GM19240 (cell line): ENCODE measurements around the gene FBXW11.
"Not testable (repeated sequence)": the region's sequence is repeated elsewhere in the genome, so short reads cannot be mapped to it uniquely, and the experiment has no call there.

Source experiments
- DNase-seq: peaks from one replicate; pipeline ENCODE4 v3.0.0; 2011; ENCODE audit warnings: low spot score; ENCODE audit not compliant: insufficient read length

The FBXW11 gene

DNA sequence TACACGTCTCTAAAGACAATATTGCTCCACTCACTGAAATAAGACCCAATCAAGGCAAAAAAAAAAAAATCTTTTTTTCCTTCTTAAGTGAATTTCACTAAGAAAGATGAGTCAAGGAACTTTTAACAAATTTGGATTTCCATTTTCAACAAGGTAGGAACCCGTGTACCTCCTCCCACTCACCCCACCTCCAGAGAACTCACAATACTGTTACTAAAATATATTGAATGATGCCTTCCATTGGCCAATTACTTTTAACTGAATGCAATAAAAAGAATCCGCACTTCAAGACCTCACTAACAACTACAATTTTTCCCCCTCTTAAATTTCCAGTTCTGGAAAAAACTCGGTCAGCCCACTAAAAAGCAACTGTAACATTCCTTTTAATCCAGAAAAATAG lies 50.7 kb downstream of the FBXW11 start:
- DNase-seq = no peak

DNA sequence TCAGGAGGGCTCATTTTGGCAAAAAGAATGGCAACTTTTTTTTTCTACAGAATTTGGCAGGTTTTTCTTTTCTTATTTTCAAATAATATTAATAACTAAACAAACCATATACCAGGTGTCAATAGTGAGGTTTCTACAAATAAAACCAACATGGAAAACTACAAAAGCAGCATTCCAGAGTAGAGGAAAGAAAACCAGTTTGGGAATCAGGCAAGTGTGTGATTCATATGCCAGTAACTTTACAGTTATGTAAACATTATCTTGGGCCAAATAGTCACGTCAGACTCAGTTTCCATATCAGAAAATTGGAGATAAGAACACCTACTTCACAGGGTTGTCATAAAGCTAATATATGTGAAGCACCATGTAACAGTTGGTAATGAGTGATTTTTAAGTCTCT lies 51.7 kb downstream of the FBXW11 start:
- no peak for DNase-seq

DNA sequence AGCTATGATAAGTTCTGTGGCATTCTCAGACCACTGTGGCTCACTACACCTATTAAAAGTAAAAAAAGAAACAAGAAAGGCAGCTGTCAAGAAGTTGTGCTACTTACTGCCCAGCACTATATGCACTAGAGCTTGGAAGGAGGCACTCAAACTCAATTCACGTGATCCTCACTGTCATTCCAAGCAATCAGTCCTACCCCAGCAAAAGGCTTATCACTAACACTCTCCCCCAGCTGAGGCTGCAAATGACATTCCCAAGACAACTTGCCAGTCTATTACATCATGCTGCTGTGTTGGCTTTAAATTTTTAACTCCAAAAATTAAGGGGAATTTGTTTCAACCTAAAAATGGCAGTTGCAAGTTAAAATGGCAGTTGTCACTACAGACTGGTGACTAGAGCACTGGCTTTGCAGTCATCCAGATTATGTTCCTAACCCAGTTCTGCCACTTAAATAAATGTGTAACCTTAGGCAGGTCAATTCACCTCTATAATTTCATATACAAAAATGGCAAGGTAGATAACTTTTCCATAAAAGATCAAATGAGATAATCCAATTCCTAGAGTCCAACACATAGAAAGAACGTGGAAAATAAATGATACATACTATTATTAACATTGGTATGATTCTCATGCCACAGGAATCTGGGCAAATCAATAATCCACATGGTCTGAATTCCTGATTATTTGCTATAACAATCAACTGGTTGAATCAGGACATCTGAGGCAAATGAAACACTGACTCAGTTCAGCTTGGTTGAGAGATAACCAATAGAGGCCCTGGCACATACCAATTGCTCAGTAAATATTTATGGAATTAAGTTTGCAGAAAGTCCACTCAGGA lies 52.4 kb downstream of the FBXW11 start:
- no peak for DNase-seq

DNA sequence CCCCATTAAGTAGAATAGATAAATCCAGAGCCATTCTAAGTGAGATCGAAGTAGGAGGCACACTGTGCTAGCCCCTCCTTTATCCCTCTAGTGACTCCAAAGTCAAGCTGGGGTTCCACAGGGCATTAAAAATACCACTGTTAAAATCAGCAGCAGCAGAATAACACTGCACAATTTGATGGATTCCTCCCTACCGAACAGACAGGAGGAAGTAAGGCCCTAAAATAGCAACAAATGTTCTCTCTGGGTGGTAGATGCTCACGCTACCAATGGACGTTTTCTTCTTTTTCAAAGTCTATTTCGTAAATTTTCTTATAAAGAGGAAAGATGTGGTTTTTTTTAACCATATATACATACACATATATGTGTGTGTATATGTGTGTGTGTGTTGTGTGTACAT lies 54.4 kb downstream of the FBXW11 start:
- DNase-seq = no peak

DNA sequence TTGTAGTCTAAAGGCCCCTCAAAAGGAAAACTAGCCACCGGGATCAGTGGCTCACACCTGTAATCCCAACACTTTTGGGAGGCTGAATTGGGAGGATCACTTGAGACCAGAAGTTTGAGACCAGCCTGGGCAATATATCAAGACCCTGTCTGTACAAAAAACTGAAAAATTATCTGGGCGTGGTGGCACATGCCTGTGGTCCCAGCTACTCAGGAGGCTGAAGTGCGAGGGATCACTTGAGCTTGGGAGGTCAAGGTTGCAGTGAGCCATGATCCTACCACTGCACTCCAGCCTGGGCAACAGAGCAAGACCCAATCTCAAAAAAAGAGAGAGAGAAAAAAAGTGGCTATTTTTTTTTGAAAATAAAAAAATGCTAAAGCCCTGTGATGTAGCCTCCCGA lies 55.2 kb downstream of the FBXW11 start:
- no peak for DNase-seq

DNA sequence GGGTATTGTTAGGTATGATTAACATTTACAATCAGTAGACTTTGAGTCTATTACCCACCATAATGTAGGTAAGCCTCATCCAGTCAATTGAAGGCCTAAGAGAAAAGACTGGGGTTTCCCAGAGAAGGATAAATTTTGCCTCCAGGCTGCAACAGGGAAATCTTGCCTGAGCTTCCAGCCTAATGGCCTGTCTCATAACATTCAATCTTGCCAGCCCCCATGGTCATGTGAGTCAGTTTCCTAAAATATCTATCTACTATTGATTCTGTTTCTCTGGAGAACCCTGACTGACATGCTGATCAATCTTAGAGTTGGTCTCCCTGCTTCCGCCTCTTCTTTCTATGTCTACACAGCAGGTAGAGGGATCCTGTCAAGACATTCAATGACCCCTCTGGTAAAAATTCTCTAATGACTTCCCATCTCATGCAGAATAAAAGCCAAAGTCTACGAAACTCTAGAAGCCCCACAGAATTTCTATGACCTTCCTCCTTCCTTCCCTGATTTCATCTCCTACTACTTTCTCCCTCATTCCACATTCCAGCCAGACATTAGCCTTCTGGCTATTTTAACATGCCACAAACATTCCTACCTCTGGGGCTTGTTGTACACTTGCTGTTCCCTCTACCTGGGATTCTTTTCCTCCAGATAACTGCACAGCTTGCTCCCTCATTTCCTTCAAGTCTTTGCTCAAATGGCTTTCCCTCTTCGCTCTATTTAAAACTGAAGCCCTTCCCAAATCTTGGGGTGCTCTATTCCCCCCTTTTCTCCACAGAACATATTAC lies 60.2 kb downstream of the FBXW11 start:
- no peak for DNase-seq

DNA sequence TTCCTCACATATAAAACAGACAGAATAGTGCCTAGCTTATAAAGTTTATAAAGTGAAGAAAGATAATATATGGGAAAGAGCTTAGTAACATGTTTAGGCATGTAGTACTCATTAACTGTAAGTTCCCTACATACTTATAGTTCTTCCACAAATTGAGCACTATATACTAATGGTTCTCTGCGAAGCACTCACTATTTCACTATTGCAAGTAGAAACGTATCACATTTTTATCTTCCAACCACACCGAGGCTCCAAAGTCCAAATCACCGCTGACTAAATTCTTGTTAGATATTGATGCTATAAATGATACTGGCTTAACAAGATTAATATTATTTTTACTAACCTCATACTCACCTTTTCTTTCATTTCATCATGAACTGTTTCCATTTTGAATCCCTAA lies 61.0 kb downstream of the FBXW11 start:
- DNase-seq = no peak

DNA sequence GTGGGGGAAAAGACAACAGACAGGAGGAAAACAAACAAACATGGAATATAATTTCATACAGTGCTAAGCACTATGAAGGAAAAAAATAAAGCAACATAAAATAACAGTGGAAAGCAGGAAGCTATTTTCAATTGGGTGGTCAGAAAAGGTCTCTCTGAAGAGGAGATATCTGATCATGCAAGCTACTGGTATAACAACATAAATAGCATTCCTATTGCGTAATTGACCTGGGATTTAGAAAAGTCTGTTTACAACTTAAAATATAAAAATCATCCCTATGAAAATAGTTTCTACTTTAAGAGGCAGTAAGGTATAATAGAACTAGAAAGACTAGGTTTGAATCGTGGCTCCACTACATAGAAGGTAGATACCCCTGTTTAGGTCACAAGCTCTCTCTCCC lies 61.4 kb downstream of the FBXW11 start:
- DNase-seq = no peak

DNA sequence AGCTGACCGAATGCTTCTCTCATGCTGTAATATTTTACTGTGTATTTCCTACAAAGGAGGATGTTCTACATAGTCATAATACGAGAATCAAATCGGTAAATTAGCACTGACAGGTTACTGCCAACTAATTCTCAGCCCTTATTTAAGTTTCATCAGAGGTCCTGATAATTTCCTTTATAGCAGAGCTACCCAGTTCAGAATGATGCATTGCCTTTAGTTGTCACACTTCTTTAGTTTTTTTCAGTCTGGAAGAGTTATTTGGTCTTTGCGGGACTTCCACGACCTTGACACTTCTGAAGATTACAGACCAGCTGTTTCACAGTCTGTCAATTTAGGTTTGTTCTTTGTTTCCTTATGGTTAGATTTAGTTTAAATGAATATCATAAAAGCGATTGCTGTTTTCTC lies 64.3 kb downstream of the FBXW11 start:
- not testable (repeated sequence) for DNase-seq

DNA sequence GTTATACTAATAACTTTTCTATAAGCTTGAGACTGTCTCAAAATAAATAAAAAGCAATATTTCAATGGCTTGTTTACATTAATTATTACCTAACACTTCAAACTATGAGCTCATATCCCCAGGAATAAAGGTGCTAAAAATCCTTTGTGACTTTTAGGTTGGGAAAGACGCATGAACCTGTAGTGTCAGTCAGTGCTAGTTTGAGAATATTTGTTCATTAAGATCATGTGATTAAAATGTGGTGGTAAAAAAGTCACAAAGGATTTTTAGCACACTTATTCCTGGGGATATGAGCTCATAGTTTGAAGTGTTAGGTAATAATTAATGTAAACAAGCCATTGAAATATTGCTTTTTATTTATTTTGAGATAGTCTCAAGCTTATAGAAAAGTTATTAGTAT lies 64.8 kb downstream of the FBXW11 start:
- DNase-seq = not testable (repeated sequence)

DNA sequence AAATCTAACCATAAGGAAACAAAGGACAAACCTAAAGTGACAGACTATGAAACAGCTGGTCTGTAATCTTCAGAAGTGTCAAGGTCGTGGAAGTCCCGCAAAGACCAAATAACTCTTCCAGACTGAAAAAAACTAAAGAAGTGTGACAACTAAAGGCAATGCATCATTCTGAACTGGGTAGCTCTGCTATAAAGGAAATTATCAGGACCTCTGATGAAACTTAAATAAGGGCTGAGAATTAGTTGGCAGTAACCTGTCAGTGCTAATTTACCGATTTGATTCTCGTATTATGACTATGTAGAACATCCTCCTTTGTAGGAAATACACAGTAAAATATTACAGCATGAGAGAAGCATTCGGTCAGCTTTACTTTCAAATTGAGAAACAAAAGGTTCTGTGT lies 65.2 kb downstream of the FBXW11 start:
- not testable (repeated sequence) for DNase-seq

DNA sequence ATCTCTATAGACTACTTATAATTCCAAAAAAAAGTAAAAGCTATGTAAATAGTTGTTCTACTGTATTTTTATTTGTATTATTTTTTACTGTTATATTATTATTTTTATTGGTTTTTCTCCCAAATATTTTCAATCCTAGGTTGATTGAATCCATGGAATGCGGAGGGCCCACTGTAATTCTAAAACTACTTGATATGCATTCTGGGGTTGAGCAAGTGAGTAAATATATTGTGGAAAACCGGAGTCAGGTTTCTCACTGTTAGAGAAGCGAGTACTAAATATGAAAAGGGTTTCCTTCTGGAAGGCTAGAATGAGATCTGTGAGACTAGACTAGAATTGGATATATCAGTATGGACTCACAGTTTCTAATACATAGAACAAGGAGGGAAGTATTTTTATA lies 66.5 kb downstream of the FBXW11 start:
- no peak for DNase-seq

DNA sequence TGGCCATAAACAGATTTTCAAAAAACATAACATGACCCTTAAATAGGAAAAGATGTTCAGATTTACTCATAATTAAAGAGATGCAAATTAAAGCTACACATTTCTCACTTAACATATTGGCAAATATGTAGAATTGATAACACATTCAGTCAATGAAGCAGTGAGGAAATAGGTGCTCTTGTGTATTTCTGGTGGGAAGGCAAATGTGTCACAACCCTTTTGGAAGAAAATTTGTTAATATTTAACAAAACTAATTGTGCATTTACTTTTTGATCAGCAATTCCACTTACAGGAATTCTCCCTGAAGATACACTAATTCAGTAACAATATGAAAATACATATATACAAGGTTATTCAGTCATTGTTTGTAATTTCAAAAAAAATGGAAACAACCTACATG lies 68.1 kb downstream of the FBXW11 start:
- DNase-seq = no peak

DNA sequence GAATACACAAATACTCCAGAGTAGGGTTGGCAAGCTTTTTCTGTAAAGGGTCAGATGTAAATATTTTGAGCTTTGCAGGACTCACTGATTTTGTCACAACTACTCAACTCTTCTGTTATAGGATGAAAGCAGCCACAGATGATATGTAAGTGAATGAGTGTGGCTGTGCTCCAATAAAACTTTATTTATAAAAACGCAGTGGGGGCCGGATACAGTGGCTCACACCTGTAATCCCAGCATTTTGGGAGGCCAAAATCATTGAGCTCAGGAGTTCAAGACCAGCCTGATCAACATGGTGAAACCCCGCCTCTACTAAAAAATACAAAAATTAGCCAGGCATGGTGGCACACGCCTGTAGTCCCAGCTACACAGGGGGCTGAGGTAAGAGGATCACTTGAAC lies 69.1 kb downstream of the FBXW11 start:
- DNase-seq = no peak

DNA sequence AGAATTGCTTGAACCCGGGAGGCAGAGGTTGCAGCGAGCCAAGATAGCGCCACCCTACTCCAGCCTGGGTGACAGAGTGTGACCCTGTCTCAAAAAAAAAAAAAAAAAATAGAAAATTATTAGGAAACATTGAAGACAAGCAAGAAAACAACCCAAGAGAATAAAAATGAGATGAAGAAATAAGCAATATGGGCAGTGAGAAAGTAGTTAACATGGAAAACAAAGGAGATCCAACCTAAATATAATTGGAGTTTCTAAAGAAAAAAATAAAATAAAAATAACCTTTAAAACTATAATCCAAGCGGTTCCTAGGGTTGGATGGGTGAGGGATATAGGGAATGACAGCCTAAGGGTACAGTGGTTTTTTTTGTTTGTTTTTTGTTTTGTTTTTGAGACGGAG lies 71.9 kb downstream of the FBXW11 start:
- no peak for DNase-seq

DNA sequence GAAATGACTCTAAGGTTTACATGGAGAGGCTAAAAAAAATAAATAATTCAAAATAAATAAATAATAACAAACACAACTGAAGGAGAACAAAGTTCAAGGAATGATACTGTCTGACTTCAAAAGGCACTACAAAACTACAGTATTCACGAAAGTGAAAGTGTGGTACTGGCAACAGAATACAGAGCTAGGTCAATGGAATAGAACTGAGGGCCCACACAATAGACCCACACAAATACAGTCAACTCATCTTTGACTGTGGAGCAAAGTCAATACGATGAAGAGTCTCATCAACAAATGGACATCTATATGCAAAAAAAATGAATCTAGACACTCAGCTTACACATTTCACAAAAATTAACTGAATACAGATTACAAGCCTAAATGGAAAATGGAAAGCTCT lies 75.3 kb downstream of the FBXW11 start:
- DNase-seq = no peak

DNA sequence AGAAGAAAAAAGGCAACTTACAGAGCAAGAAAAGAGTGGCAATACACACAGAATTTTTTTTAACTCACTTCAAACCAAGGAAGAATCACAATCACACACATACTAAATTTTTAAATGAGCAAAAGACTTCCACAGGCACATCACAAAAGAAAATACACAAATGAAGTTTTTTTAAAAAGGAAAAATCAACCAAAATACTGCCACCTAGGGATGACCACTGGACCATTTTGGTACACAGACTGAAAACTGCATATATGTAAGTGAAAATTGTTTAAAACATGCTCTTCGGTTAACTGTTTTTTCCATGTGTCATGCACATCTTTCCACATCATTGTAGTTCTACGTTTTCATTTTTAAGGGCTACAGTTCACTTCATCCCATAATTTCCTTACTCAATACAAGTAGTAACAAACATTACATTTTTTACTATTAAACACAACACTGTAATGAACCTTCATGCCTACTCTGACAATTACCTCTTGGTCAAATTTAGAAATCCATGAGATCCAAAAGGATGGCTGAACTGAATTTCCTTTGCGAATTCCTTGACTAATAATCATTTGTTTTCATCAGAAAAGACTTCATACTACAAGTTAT lies 79.0 kb downstream of the FBXW11 start:
- no peak for DNase-seq

DNA sequence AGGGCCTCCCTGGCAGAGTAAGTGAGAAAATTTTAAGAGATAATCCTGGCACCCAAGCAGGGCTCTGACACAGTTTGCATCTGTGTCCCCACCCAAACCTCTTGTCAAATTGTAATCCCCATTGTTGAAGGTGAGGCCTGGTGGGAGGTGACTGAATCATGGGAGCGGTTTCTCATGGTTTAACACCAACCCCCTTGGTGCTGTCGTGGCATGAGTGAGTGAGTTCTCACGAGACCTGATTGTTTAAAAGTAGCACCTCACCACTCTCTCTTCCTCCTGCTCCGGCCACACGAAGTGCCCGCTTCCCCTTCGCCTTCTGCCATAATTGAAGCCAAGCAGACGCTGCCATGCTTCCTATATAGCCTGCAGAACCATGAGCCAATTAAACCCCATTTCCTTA lies 80.1 kb downstream of the FBXW11 start:
- no peak for DNase-seq

DNA sequence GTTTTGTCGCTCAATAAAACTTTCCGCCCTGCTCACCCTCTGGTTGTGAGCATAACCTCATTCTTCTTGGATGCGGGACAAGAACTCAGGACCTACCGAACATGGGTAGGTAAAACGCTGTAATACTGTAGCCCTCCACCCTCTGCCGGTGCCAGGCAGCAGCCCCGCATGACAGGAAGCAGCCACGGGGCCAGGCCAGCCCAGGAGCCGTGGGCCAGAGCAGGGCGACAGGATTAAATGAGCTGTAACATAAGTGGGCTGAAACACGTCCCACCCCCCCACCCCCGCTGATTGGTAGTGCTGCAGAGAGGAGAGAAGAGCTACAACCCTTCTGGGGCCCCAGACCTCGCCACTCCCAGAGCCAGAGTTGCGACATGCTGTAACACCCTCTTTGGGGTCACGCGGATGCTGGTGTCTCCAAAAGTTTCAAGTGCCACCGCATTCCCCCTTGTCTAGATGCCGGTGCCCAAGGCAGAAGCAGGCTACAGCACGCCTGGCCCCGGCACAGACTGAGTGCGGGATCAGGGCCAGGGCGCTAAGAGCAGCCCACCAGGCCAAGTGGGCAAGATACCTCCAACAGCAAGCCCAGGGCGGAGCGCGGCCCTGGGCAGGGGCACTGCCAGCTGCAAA lies 81.8 kb downstream of the FBXW11 start:
- no peak for DNase-seq

DNA sequence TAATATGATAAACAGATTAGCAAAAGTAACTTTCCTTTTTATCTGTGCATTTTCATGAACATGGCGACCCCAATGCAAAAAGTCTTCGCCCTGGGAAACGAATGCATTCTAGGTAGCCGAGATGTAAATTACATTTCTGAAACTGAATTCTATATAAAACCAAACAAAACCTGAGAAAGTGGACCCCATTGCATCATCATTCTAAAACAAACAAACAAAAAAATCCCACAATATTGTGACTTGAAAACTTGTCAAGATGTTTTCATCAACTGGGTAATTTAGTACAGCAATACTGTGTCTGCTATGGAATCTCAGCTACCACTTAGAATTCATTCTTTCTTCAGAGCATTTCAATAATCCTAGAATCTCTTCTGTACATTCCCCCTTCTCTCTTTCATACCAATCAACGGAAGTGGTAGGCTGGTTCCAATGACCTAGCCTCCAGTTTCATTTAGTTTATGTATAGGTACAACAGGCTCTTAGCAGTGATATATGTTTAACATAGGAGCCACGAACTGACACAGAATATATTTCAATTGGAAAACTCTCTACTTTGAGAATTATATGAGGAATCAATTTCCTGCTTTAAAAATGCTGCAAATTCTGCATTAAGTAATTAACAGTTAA lies 85.6 kb downstream of the FBXW11 start:
- no peak for DNase-seq

DNA sequence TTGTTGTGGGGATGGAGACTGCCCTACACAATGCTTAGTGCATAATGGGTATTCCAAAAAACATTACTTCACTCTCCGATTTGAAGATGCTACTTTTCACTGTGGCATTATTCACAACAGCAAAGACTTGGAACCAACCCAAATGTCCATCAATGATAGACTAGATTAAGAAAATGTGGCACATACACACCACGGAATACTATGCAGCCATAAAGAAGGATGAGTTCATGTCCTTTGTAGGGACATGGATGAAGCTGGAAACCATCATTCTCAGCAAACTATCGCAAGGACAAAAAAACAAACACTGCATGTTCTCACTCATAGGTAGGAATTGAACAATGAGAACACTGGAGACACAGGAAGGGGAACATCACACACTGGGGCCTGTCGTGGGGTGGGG lies 90.7 kb downstream of the FBXW11 start:
- DNase-seq = not testable (repeated sequence)
